Stimulated activated CD4-positive, alpha-beta T cell treated with anti-CD3 and anti-CD28 coated beads, Interleukin-15, amount 100 ng/mL, for 1 hour (primary cell): ENCODE data around the gene SLC39A13.
A peak's percentile ranks its signal among the peaks of the same experiment; 100 is the strongest.

Experiments used
- DNase-seq, 2 donors: peaks; one replicate each; pipeline ENCODE4 v3.0.0-alpha.2; 2020; ENCODE audit warnings: low read depth in 1 of 2, low spot score in 1 of 2

SLC39A13 gene

GRCh38 chr11:47383071-47383470, 25.3 kb upstream of the SLC39A13 start:
- no peak for DNase-seq

GRCh38 chr11:47384498-47384897, 23.9 kb upstream of the SLC39A13 start:
- no peak for DNase-seq

GRCh38 chr11:47387944-47388696, 20.3 kb upstream of the SLC39A13 start:
- no peak for DNase-seq

- DNase-seq, result no peak
Measured at GRCh38 chr11:47388697-47389576, 19.5 kb upstream of the SLC39A13 start.

- DNase-seq, result no peak
Measured at GRCh38 chr11:47389577-47390421, 18.6 kb upstream of the SLC39A13 start.

GRCh38 chr11:47390422-47390760, 18.0 kb upstream of the SLC39A13 start:
- no peak for DNase-seq

GRCh38 chr11:47391077-47391583, 17.3 kb upstream of the SLC39A13 start:
- no peak for DNase-seq

GRCh38 chr11:47391711-47392432, 16.5 kb upstream of the SLC39A13 start:
- DNase-seq, result no peak

- no peak for DNase-seq
Measured at GRCh38 chr11:47392546-47393162, 15.7 kb upstream of the SLC39A13 start.

- DNase-seq, result no peak
Measured at GRCh38 chr11:47393163-47394049, 15.0 kb upstream of the SLC39A13 start.

- no peak for DNase-seq
Measured at GRCh38 chr11:47394050-47394321, 14.4 kb upstream of the SLC39A13 start.

- peak in 1 of 2 donors; percentile 31 for DNase-seq
Measured at GRCh38 chr11:47394322-47395222, 13.8 kb upstream of the SLC39A13 start.

GRCh38 chr11:47395223-47396048, 13.0 kb upstream of the SLC39A13 start:
- DNase-seq, result no peak

- no peak for DNase-seq
Measured at GRCh38 chr11:47396049-47396320, 12.4 kb upstream of the SLC39A13 start.

GRCh38 chr11:47398011-47398410, 10.4 kb upstream of the SLC39A13 start:
- no peak for DNase-seq

- no peak for DNase-seq
Measured at GRCh38 chr11:47398551-47398950, 9.8 kb upstream of the SLC39A13 start.

GRCh38 chr11:47399860-47400767, 8.3 kb upstream of the SLC39A13 start:
- no peak for DNase-seq
